Suprapubic skin (tissue), 4 donors: Measurements from ENCODE around the gene SLC12A5. TPM values are rescaled to one million over a fixed set of nuclear protein-coding genes. Genes with fewer than 3 reads are reported as not detected.

Experiments used
- DNase-seq, 2 donors: peaks; one replicate each; pipeline ENCODE4 v3.0.0-alpha.2; 2019; ENCODE audit warnings: low spot score in 2 of 2
- H3K27ac ChIP-seq: fragments of 200-600 bp; sonication (generic); one replicate; pipeline ENCODE4 v1.5.1; 2019
- H3K27me3 ChIP-seq: fragments of 200-600 bp; sonication (generic); one replicate; pipeline ENCODE4 v1.5.1; 2019
- H3K36me3 ChIP-seq: fragments of 200-600 bp; sonication (generic); one replicate; pipeline ENCODE4 v1.5.1; 2019
- H3K4me1 ChIP-seq: fragments of 200-600 bp; sonication (generic); one replicate; pipeline ENCODE4 v1.5.1; 2019
- H3K4me3 ChIP-seq: fragments of 200-600 bp; sonication (generic); one replicate; pipeline ENCODE4 v1.5.1; 2019; ENCODE audit warnings: mild to moderate bottlenecking
- H3K9me3 ChIP-seq: fragments of 200-600 bp; sonication (generic); one replicate; pipeline ENCODE4 v1.5.1; 2019
- CTCF ChIP-seq, 2 donors: fragments of 200-600 bp in 1 of 2; fragments of 450-650 bp in 1 of 2; sonication (generic) in 1 of 2; IDR thresholded peaks; one replicate each; pipeline ENCODE4 v1.5.1; 2016 to 2019; ENCODE audit warnings: antibody characterized with exemption in 2 of 2, mild to moderate bottlenecking in 1 of 2, moderate library complexity in 1 of 2
- EP300 ChIP-seq: sonication (generic); formaldehyde crosslinking; IDR thresholded peaks from one replicate; pipeline ENCODE4 v1.6.1; 2017; ENCODE audit warnings: antibody characterized with exemption
- POLR2A ChIP-seq, 2 donors: fragments of 450-650 bp; IDR thresholded peaks; one replicate each; pipeline ENCODE4 v1.6.1; 2017; ENCODE audit warnings: antibody characterized with exemption in 2 of 2, mild to moderate bottlenecking in 2 of 2, moderate library complexity in 2 of 2
- POLR2AphosphoS5 ChIP-seq, 3 donors: sonication (generic); formaldehyde crosslinking; IDR thresholded peaks; one replicate each; pipeline ENCODE4 v1.6.1; 2017; ENCODE audit warnings: antibody characterized with exemption in 3 of 3
- WGBS: methylation state at CpG from one replicate; pipeline ENCODE4 v1.1.5; 2018; 5-methylcytosine and 5-hydroxymethylcytosine counted together
- total RNA-seq, 4 donors: library from RNA; depleted of rRNA; stranded (reverse); fragments of >200 nt; gene quantifications; one replicate each; pipeline ENCODE4 v1.1.0, GENCODE V29; 2016

SLC12A5 gene
- total RNA-seq, 4 donors from 2014 or later, result 0.40 TPM; not detected in 3

GRCh38 chr20:46101957-46102356 is 72.9 kb downstream of the SLC12A5 start:
- Histone ChIP-seq H3K4me3 (no peak overlapping the region), H3K9me3 (no peaks in the 10 kb centered on the region), H3K36me3 (no peaks in the 10 kb centered on the region), H3K27ac (no peak overlapping the region), H3K4me1 (no peaks in the 10 kb centered on the region), H3K27me3 (peaks cover 46% of the 10 kb centered on the region)
- WGBS, result 87% methylated on average over 3 of the region's 3 CpGs
- no peak for TF ChIP-seq CTCF (IDR thresholded peaks at IDR 0.05)
- no peak for TF ChIP-seq POLR2AphosphoS5 (IDR thresholded peaks at IDR 0.05)
- TF ChIP-seq POLR2A (IDR thresholded peaks at IDR 0.05), result no peak
- no peak for TF ChIP-seq EP300
- no peak for DNase-seq

GRCh38 chr20:46102940-46103339 is 73.9 kb downstream of the SLC12A5 start:
- Histone ChIP-seq H3K36me3 (no peaks in the 10 kb centered on the region), H3K4me1 (no peaks in the 10 kb centered on the region), H3K4me3 (no peak overlapping the region), H3K27me3 (peaks cover 46% of the 10 kb centered on the region), H3K9me3 (no peaks in the 10 kb centered on the region), H3K27ac (no peak overlapping the region)
- DNase-seq, result no peak
- TF ChIP-seq CTCF (IDR thresholded peaks at IDR 0.05) (no peak), POLR2A (IDR thresholded peaks at IDR 0.05) (no peak)
- WGBS, result 91% methylated on average over 3 of the region's 3 CpGs

- no peak overlapping the region for H3K4me3 ChIP-seq
- H3K9me3 ChIP-seq, result no peaks in the 10 kb centered on the region
- DNase-seq, result no peak
- no peaks in the 10 kb centered on the region for H3K36me3 ChIP-seq
- H3K27ac ChIP-seq, result no peak overlapping the region
- no peaks in the 10 kb centered on the region for H3K4me1 ChIP-seq
- TF ChIP-seq POLR2AphosphoS5 (IDR thresholded peaks at IDR 0.05) (no peak), CTCF (IDR thresholded peaks at IDR 0.05) (no peak), POLR2A (IDR thresholded peaks at IDR 0.05) (no peak), EP300 (no peak)
- peaks cover 47% of the 10 kb centered on the region for H3K27me3 ChIP-seq
- 90% methylated on average over 3 of the region's 3 CpGs for WGBS
These were observed 75.2 kb downstream of the SLC12A5 start for GRCh38 chr20:46104262-46104661.

- H3K9me3 ChIP-seq, result no peaks in the 10 kb centered on the region
- no peak for TF ChIP-seq CTCF (IDR thresholded peaks at IDR 0.05)
- TF ChIP-seq EP300, result no peak
- no peak for TF ChIP-seq POLR2A (IDR thresholded peaks at IDR 0.05)
- TF ChIP-seq POLR2AphosphoS5 (IDR thresholded peaks at IDR 0.05), result no peak
- H3K27me3 ChIP-seq, result peaks cover 24% of the 10 kb centered on the region
- WGBS, result 61% methylated on average over 6 of the region's 6 CpGs
- no peak overlapping the region for H3K4me3 ChIP-seq
- no peaks in the 10 kb centered on the region for H3K36me3 ChIP-seq
- H3K4me1 ChIP-seq, result no peaks in the 10 kb centered on the region
- H3K27ac ChIP-seq, result no peak overlapping the region
- no peak for DNase-seq
These were observed 78.0 kb downstream of the SLC12A5 start for GRCh38 chr20:46107061-46107460.

- Histone ChIP-seq H3K36me3 (no peaks in the 10 kb centered on the region), H3K4me3 (no peak overlapping the region), H3K9me3 (no peaks in the 10 kb centered on the region), H3K27ac (no peak overlapping the region), H3K4me1 (no peaks in the 10 kb centered on the region), H3K27me3 (peaks cover 18% of the 10 kb centered on the region)
- no peak for DNase-seq
- 72% methylated on average over 5 of the region's 5 CpGs for WGBS
- TF ChIP-seq EP300, result no peak
- no peak for TF ChIP-seq CTCF (IDR thresholded peaks at IDR 0.05)
- TF ChIP-seq POLR2A (IDR thresholded peaks at IDR 0.05), result no peak
- TF ChIP-seq POLR2AphosphoS5 (IDR thresholded peaks at IDR 0.05), result no peak
These were observed 79.4 kb downstream of the SLC12A5 start for GRCh38 chr20:46108435-46108841.
